ENCODE data around the gene HOXC9. TPM values are rescaled to one million over a fixed set of nuclear protein-coding genes. Genes with fewer than 3 reads are reported as not detected.

The HOXC9 gene
- total and polyA plus RNA-seq, 2 of the 4 experiments (the other 2 are of a cell fraction), result 0.26 TPM; not detected in 1

GRCh38 chr12:54033106-54033979 is 33.4 kb downstream of the HOXC9 start:
- ChIA-PET POLR2A (ENCODE audit: unreplicated experiment) (no interaction called here), CTCF (interaction anchor here (1.0 kb wide), 1 partner anchor 158 kb away, joined by 10 read pairs; no protein-coding TSS in a partner anchor)
- TF ChIP-seq MAZ (IDR thresholded peaks at IDR 0.05; ENCODE audit: borderline replicate concordance, low read depth, low read length) (no peak), MAFK (IDR thresholded peaks at IDR 0.05; ENCODE audit: low read depth, low read length) (no peak), CEBPB (IDR thresholded peaks at IDR 0.05; ENCODE audit: low read depth, low read length) (no peak), USF2 (IDR thresholded peaks at IDR 0.05; ENCODE audit: low read depth, low read length) (no peak), BHLHE40 (IDR thresholded peaks at IDR 0.05; ENCODE audit: low read depth, low read length) (no peak), MXI1 (IDR thresholded peaks at IDR 0.05; ENCODE audit: borderline replicate concordance, low read depth, low read length) (no peak), NFE2L2 (IDR thresholded peaks at IDR 0.05; ENCODE audit: low read depth, low read length) (no peak), CHD1 (IDR thresholded peaks at IDR 0.05; ENCODE audit: low read depth, low read length) (no peak), RFX5 (IDR thresholded peaks at IDR 0.05; ENCODE audit: low read depth, low read length) (no peak), RAD21 (IDR thresholded peaks at IDR 0.05; ENCODE audit: low read length) (no peak), CTCF (conservative IDR thresholded peaks at IDR 0.05; ENCODE audit: low read depth, low read length) (no peak), ELK1 (IDR thresholded peaks at IDR 0.05; ENCODE audit: borderline replicate concordance, low read depth, low read length) (no peak), POLR2A (IDR thresholded peaks at IDR 0.05; ENCODE audit: low read depth, low read length) (no peak), FOS (IDR thresholded peaks at IDR 0.05; ENCODE audit: low read depth, low read length) (no peak)
- no peak overlapping the region for H3K14ac ChIP-seq (replicated peaks; ENCODE audit: low read depth, low read length)
- no peaks in the 10 kb centered on the region for H3K4me1 ChIP-seq (ENCODE audit: control insufficient read depth, insufficient read depth, low read length)
- no TSS peak for BruUV-seq (replicated peaks)
- no peaks in the 10 kb centered on the region for H3K36me3 ChIP-seq (ENCODE audit: control insufficient read depth, insufficient read depth, low read length)
- no peak overlapping the region for H2AFZ ChIP-seq (replicated peaks; ENCODE audit: low read length, poor library complexity)
- intact Hi-C loops (cut with micrococcal nuclease) (no loop called here), dilution Hi-C loops (cut with HindIII; ENCODE audit: low sequenced_read_pairs, unreplicated experiment) (no loop called here), in situ Hi-C loops (cut with MboI; ENCODE audit: low sequenced_read_pairs) (no loop called here)
- H3K56ac ChIP-seq (ENCODE audit: extremely low read depth, insufficient read depth, low read length), result no peak overlapping the region
- H2BK120ac ChIP-seq (ENCODE audit: low read depth, low read length), result no peak overlapping the region
- no peak overlapping the region for H3K18ac ChIP-seq (ENCODE audit: low read depth, low read length)
- no peak overlapping the region for H3K23ac ChIP-seq (ENCODE audit: low read depth, low read length)
- no peak overlapping the region for H2AK5ac ChIP-seq (ENCODE audit: low read depth, low read length)
- H2AK9ac ChIP-seq (replicated peaks; ENCODE audit: low read depth, low read length, poor library complexity), result no peak overlapping the region
- no peak overlapping the region for H4K91ac ChIP-seq (ENCODE audit: insufficient read depth, low read depth, low read length)
- no peak overlapping the region for H2BK5ac ChIP-seq (ENCODE audit: low read depth, low read length, poor library complexity, severe bottlenecking)
- H4K5ac ChIP-seq (ENCODE audit: low read depth, low read length), result no peak overlapping the region
- no peak for ATAC-seq (ENCODE audit: low read depth)
- no peaks in the 10 kb centered on the region for H3K79me1 ChIP-seq (ENCODE audit: low read depth in 1 of 2, low read length in 2 of 2)
- no peak overlapping the region for H3K9ac ChIP-seq (ENCODE audit: low read depth, low read length)
- no peak overlapping the region; the same call in 1 of the 2 replicates for H3K4me3 ChIP-seq (ENCODE audit: insufficient read depth, low read depth, low read length)
- H3K27me3 ChIP-seq (ENCODE audit: control insufficient read depth, insufficient read depth, low read length), result peaks cover 77% of the 10 kb centered on the region
- no peak overlapping the region for H3K4me2 ChIP-seq (ENCODE audit: low read depth, low read length)
- no peaks in the 10 kb centered on the region for H4K20me1 ChIP-seq (ENCODE audit: insufficient read depth, low read length)
- no peak overlapping the region for H2BK15ac ChIP-seq (ENCODE audit: low read depth, low read length)
- peaks cover 11% of the 10 kb centered on the region for H3K9me3 ChIP-seq (ENCODE audit: control insufficient read depth, insufficient read depth, low read length)
- no peak overlapping the region for H2BK20ac ChIP-seq (ENCODE audit: low read depth, low read length)
- no peak overlapping the region for H4K8ac ChIP-seq (ENCODE audit: low read depth in 2 of 2, low read length in 2 of 2)
- no peak for DNase-seq
- H3K4ac ChIP-seq (ENCODE audit: low read depth, low read length), result no peak overlapping the region
- no peaks in the 10 kb centered on the region for H3K9me1 ChIP-seq (ENCODE audit: insufficient read depth, low read length)
- no peak overlapping the region for H3K27ac ChIP-seq (ENCODE audit: insufficient read depth, low read length)
- WGBS, 2 experiments (ENCODE audit: extremely low coverage in 2 of 2, insufficient read length in 1 of 2), result 6% methylated on average over 27 of the region's 61 CpGs; no CpG with 5 or more reads in 1 of the 2 experiments
